Measurements from ENCODE around the gene CRY1.
"Not testable (repeated sequence)": the region's sequence is repeated elsewhere in the genome, so short reads cannot be mapped to it uniquely, and the experiment has no call there.

Gene CRY1

GRCh38 chr12:107107381-107107780 lies 14.0 kb upstream of the CRY1 start:
- no peak for DNase-seq

GRCh38 chr12:107106241-107107025 lies 13.1 kb upstream of the CRY1 start:
- DNase-seq = no peak

GRCh38 chr12:107105410-107105703 lies 12.0 kb upstream of the CRY1 start:
- no peak for DNase-seq

DNA sequence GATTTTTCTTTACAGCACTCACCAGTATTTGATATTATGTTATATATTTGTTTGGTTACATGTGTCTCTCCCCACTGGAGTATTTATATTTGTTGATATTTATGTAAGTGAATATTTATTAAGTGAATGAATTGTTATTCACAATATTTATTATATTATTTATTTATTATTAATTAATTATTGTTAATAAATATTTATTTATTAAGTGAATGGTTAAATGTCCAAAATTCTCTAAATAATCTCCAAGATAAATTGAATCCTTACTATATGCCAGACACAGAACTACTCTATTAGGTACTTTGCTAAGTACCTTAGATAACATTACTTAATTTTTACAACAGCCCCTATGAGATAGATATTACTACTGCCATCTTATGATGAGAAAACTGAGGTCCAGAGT lies 10.2 kb upstream of the CRY1 start:
- DNase-seq = no peak

DNA sequence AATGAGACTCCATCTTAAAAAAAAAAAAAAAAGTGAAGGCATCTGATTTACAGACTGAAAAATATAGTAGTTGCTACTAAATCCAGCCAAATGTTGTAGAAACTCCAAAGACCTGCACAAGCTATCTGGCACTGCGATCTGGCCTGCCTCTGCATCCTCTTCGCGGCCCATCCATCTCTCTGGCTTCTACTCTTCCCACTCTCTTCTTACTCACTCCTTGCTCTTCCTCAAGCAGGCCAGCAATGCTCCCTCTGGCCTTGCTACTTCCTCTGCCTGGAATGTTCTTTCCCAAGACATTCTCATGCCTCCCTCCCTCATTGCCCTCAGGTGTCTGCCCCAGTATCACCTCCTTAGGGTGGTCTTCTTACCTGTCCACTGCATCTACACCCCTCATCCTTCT lies 9.7 kb upstream of the CRY1 start:
- no peak for DNase-seq

DNA sequence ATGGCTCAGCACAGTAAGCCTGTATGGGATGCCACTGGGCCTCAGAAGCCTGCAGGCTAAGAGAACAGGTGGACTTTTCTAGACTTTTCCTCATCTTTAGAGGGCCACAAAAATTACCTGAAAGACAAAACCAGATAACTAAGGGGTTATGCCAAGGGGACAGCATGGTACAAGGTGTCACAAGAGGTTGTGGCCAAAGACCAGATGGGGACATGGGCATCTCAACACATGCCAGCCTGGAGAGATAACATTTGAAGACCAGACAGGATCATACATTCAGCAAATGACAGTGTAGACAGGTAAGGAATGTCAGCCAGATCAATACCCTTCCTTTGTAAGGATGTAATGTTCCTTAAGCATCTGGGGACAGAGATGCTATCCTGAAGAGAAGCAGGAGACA lies 8.9 kb upstream of the CRY1 start:
- DNase-seq = no peak

GRCh38 chr12:107101651-107102050 lies 8.3 kb upstream of the CRY1 start:
- no peak for DNase-seq

DNA sequence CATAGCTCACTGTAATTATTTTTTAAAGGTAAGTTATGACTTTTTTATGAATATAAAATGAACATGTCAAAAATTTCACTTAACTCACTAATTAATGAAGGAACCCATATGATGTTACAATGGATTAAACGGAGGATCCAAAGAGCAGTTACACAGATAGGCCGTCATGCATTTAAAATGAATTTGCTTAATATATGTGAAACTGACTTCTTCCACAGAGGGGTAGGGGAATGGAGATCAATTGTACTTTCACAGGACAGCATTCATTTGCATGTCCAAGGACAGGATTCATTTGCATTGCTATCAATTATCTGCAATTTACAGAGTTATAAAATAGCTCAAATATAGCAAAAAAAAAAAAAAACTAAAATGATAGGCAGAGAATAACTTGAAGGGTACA lies 6.6 kb upstream of the CRY1 start:
- DNase-seq = no peak

DNA sequence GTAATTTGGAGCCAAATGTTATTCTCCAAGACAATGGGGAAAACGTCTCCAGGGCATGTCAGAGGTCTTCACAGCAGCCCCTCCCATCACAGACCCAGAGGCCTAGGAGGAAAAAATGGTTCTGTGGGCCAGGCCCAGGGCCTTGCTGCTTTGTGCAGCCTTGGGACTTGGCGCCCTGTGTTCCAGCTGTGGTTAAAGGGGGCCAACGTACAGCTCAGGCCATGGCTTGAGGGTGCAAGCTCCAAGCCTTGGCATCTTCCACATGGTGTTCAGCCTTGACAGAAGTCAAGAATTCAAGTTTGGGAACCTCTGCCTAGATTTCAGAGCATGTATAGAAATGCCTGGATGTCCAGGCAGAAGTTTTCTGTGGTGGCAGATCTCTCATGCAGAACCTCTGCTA lies 3.2 kb upstream of the CRY1 start:
- DNase-seq = no peak

DNA sequence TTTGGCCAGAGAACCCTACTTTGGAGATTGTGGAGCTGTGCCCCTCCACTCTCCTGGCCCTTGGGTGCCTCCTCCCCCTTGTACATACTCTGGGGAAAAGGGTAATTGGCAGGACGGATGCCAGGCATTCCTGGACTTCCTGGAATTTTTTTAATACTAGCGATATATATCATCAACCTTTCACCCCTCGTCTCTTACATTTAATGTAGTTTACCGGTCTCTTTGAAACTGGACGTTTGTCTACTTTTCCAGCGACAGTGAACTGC lies 767 bp upstream of the CRY1 start:
- DNase-seq = no peak

DNA sequence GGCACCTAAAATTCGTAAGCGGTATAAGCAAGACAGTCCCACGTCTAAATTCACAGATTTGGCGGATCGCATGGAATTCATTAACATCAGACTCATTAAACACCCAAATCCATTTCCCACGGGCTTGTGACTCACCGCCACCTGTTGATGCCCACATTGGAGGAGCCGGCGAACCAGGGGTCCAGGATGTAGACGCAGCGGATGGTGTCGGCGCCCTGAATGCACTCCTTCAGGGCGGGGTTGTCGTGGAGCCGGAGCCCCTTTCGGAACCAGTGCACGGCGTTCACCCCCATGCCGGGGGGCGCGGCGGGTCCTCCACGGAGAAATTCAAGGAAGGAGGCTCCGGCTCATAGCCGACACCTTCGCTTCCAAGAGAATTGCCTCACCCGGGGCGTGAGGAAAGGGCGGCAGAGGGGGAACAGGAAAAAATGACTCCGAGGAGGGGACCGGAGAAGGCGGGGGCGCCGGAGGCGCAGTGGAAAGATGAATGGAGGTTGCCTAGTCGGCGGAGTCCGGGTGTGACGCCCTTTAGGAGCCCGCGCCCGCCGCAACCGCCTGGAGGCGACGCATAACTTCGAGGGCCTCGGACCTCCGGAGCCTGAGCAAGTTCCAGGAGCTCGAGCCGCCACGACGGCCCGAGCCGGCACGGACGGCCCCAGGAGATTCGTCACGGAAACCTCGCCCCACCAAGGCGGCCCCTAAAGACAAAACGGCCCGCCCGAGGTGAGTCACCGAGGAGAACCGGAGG lies 506 bp downstream of the CRY1 start:
- peak; percentile 73 for DNase-seq

- DNase-seq = peak; percentile 92
These were observed 1.2 kb downstream of the CRY1 start for GRCh38 chr12:107091989-107092641.

DNA sequence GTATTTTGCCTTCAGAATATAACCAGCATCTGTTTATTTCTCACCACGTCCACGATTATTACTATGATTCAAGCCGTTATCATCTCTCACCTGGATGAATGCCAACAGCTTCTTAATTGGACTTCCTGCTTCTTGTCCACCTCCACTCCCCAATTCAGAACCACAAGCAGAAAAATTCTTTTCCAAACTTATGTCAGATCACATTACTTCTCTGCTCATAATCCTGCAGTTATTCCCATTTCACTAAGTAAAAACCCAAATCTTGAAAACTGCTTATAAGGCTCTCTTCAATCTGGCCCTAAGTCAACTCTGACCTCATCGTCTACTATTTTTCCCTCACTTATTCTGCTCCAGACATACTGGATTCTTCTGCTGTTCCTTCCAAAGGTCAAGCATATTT lies 2.0 kb downstream of the CRY1 start:
- no peak for DNase-seq

- DNase-seq = no peak
These were observed 2.6 kb downstream of the CRY1 start for GRCh38 chr12:107090711-107091110.

DNA sequence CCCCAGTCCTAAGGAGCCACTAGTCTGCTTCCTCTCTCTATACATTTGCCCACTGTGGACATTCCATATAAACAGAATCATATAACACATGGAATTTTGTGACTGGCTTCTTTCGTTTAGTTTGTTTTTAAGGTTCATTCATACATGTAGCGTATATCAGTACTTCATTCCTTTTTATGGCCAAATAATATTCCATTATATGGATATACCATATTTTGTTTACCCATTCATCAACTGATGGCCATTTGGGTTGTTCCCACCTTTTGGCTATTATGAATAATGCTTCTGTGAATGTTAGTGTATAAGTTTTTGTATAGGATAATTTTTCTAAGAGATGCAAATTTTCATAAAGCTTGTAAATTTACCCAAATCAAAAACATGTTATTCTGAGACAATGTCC lies 4.4 kb downstream of the CRY1 start:
- no peak for DNase-seq

GRCh38 chr12:107086314-107086713 lies 7.0 kb downstream of the CRY1 start:
- DNase-seq = no peak

- DNase-seq = no peak
These were observed 11.6 kb downstream of the CRY1 start for GRCh38 chr12:107081778-107082177.

GRCh38 chr12:107080299-107080698 lies 13.1 kb downstream of the CRY1 start:
- peak; percentile 35 for DNase-seq

DNA sequence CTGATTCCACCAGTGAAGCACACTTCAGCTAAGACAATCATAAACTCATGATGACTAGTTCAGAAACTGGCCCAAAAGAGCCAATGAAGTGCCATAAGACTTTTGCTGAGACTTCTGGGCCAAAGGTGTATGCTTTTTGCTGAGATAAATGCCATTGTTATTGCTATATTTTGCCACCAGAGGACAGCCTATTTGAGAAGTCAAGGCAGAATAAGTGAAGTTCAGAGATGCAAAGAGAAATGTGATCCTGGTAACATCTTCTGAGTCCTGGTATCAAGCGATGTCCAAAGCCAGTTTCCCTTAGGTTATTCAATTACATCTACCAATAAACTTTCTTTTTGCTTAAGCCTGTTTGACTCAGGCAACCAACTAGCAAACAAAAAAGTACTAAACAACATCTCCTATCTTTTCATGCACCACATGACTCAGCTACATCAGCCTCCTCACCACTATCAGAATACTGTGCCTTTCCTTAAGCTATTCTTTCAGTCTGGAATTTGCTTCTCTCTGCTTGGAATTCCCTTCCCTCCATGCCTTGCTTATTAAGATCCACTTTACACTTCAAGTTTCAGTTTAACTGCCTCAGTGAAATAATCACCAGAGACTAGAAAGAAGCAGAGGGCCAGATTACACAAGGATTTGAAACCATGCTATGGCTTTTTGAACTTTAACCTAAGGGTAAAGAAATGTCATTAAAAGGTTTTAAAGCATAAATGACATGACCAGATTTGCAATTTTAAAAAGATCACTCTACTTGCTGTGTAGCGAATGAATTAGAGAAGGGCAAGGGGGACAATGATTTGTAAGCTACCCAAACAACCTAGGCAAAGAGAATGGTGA lies 14.0 kb downstream of the CRY1 start:
- peak; percentile 63 for DNase-seq

DNA sequence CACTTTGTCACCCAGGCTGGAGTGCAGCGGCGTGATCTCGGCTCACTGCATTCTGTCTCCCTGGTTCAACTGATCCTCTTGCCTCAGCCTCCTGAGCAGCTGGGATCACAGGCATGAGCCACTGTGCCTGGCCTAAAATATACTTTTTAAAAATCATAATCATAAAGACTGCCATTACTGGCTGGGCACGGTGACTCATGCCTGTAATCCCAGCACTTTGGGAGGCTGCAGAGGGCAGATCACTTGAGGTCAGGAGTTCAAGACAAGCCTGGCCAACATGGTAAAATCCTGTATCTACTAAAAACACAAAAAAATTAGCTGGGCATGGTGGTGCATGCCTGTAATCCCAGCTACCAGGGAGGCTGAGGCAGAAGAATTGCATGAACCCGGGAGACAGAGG lies 20.1 kb downstream of the CRY1 start:
- DNase-seq = not testable (repeated sequence)

DNA sequence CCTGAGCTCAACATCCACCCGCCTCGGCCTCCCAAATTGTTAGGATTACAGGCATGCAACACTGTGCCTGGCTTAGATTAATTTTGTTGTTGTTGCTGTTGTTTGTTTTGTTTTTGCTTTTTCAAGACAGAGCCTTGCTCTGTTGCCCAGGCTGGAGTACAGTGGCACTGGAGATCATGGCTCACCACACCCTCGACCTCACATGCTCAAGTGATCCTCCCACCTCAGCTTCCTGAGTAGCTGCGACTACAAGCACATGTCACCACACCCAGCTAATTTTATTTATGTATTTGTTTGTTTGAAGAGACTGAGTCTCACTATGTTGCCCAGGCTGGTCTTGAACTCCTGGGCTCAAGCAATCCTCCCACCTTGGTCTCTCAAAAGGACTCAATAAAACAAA lies 26.7 kb downstream of the CRY1 start:
- peak; percentile 3 for DNase-seq

- DNase-seq = no peak
These were observed 28.7 kb downstream of the CRY1 start for GRCh38 chr12:107064687-107065086.

DNA sequence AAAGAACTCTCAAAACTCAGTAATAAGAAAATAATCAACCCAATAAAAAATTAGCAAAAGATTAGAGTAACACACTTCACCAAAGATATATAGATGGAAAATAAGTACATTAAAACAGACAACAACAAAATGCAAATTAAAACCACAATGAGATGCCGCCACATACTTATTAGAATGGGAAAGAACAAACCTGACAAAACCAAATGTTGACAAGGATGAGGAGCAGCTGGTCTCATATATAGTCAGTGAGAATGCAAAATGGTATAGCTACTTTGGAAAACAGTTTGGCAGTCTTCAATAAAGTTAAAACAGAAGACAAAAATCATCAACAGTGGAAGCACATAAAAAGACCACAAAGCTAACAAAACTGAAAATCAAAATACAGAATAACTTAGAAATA lies 29.1 kb downstream of the CRY1 start:
- DNase-seq = no peak

GRCh38 chr12:107058190-107058589 lies 35.2 kb downstream of the CRY1 start:
- DNase-seq = no peak
